Thymus (tissue), 11 donors: Measurements from ENCODE around the gene MUC5B. TPM values are rescaled to one million over a fixed set of nuclear protein-coding genes. Genes with fewer than 3 reads are reported as not detected.

Experiments used
- DNase-seq, 9 donors: peaks; one replicate each; pipeline ENCODE4 v3.0.0-alpha.2; 2013; ENCODE audit warnings: low spot score in 9 of 9, low read depth in 6 of 9, missing footprints in 1 of 9
- H3K27ac ChIP-seq, 2 donors: one replicate each; pipeline ENCODE4 v1.5.1; 2013; ENCODE audit warnings: control low read depth in 1 of 2, low read depth in 1 of 2, low read length in 1 of 2, mild to moderate bottlenecking in 1 of 2, moderate library complexity in 1 of 2
- H3K27me3 ChIP-seq, 2 donors: one replicate each; pipeline ENCODE4 v1.5.1; 2013; ENCODE audit warnings: low read length in 1 of 2; ENCODE audit not compliant: control insufficient read depth in 2 of 2, insufficient read depth in 1 of 2
- H3K36me3 ChIP-seq, 2 donors: one replicate each; pipeline ENCODE4 v1.5.1; 2013; ENCODE audit warnings: low read length in 1 of 2, mild to moderate bottlenecking in 1 of 2, moderate library complexity in 1 of 2; ENCODE audit not compliant: control insufficient read depth in 2 of 2, insufficient read depth in 2 of 2
- H3K4me1 ChIP-seq, 2 donors: one replicate each; pipeline ENCODE4 v1.5.1; 2013; ENCODE audit warnings: low read length in 2 of 2; ENCODE audit not compliant: control insufficient read depth in 2 of 2, insufficient read depth in 2 of 2
- H3K4me3 ChIP-seq, 2 donors: one replicate each; pipeline ENCODE4 v1.5.1; 2013; ENCODE audit warnings: low read length in 2 of 2, control low read depth in 1 of 2, mild to moderate bottlenecking in 1 of 2
- H3K9me3 ChIP-seq, 2 donors: one replicate each; pipeline ENCODE4 v1.5.1; 2013; ENCODE audit warnings: low read length in 1 of 2, mild to moderate bottlenecking in 1 of 2; ENCODE audit not compliant: control insufficient read depth in 2 of 2, insufficient read depth in 1 of 2
- WGBS: extraction: QIAGEN DNeasy Blood & Tissue Kit; methylation state at CpG from one replicate; pipeline ENCODE4 v1.1.7; 2013; 5-methylcytosine and 5-hydroxymethylcytosine counted together
- polyA plus RNA-seq: library from polyadenylated mRNA; stranded (reverse); fragments of 200-250 nt; gene quantifications from one replicate; pipeline ENCODE4 v1.2.3, GENCODE V29; 2013
- total RNA-seq: library from RNA; stranded (reverse); fragments of 120-200 nt; gene quantifications from one replicate; pipeline ENCODE4 v1.2.4, GENCODE V29; 2013
- donor health status: healthy.

MUC5B gene
- total and polyA plus RNA-seq, 2 donors, result under 0.01 to 0.02 TPM

- H3K36me3 ChIP-seq, result peaks cover 47 to 81% of the 10 kb centered on the region in 2 donors
Observed at GRCh38 chr11:1288426-1289151, 65.7 kb downstream of the MUC5B start.

GRCh38 chr11:1289211-1289935 is 66.5 kb downstream of the MUC5B start:
- H3K9me3 ChIP-seq, result peaks cover 0 to 15% of the 10 kb centered on the region in 2 donors
- no peak overlapping the region for H3K4me3 ChIP-seq
- DNase-seq, result no peak
- peaks cover 45 to 77% of the 10 kb centered on the region in 2 donors for H3K36me3 ChIP-seq
- H3K4me1 ChIP-seq, result no peaks in the 10 kb centered on the region
- H3K27ac ChIP-seq, result no peak overlapping the region
- WGBS, result 96% methylated on average over 33 of the region's 33 CpGs
- no peaks in the 10 kb centered on the region for H3K27me3 ChIP-seq

More at GRCh38 chr11:1288426-1289151, 65.7 kb downstream of the MUC5B start:
- Histone ChIP-seq H3K9me3 (peaks cover 0 to 15% of the 10 kb centered on the region in 2 donors), H3K27ac (no peak overlapping the region), H3K4me1 (no peaks in the 10 kb centered on the region), H3K4me3 (no peak overlapping the region), H3K27me3 (no peaks in the 10 kb centered on the region)
- 97% methylated on average over 30 of the region's 30 CpGs for WGBS
- DNase-seq, result no peak

- Histone ChIP-seq H3K4me1 (no peaks in the 10 kb centered on the region), H3K36me3 (peaks cover 44 to 71% of the 10 kb centered on the region in 2 donors), H3K4me3 (no peak overlapping the region), H3K27ac (no peak overlapping the region), H3K27me3 (no peaks in the 10 kb centered on the region), H3K9me3 (peaks cover 0 to 15% of the 10 kb centered on the region in 2 donors)
- DNase-seq, result no peak
- WGBS, result 97% methylated on average over 43 of the region's 43 CpGs
Observed at GRCh38 chr11:1290052-1291040, 67.5 kb downstream of the MUC5B start.

- peaks cover 0 to 15% of the 10 kb centered on the region in 2 donors for H3K9me3 ChIP-seq
- DNase-seq, result no peak
Observed at GRCh38 chr11:1291295-1292017, 68.6 kb downstream of the MUC5B start.

GRCh38 chr11:1292018-1292643 is 69.3 kb downstream of the MUC5B start:
- H3K36me3 ChIP-seq, result peaks cover 34 to 57% of the 10 kb centered on the region in 2 donors
- WGBS, result 97% methylated on average over 10 of the region's 10 CpGs

More at GRCh38 chr11:1291295-1292017, 68.6 kb downstream of the MUC5B start:
- Histone ChIP-seq H3K4me3 (no peak overlapping the region), H3K27ac (no peak overlapping the region), H3K4me1 (no peaks in the 10 kb centered on the region), H3K27me3 (no peaks in the 10 kb centered on the region), H3K36me3 (peaks cover 39 to 63% of the 10 kb centered on the region in 2 donors)
- 98% methylated on average over 46 of the region's 46 CpGs for WGBS

GRCh38 chr11:1292644-1293618 is 70.1 kb downstream of the MUC5B start:
- DNase-seq, result no peak
- WGBS, result 96% methylated on average over 43 of the region's 43 CpGs
- peaks cover 0 to 13% of the 10 kb centered on the region in 2 donors for H3K9me3 ChIP-seq
- no peaks in the 10 kb centered on the region for H3K27me3 ChIP-seq
- H3K4me3 ChIP-seq, result no peak overlapping the region
- H3K27ac ChIP-seq, result no peak overlapping the region
- peaks cover 34 to 62% of the 10 kb centered on the region in 2 donors for H3K36me3 ChIP-seq
- H3K4me1 ChIP-seq, result no peaks in the 10 kb centered on the region

More at GRCh38 chr11:1292018-1292643, 69.3 kb downstream of the MUC5B start:
- DNase-seq, result no peak
- Histone ChIP-seq H3K9me3 (peaks cover 0 to 15% of the 10 kb centered on the region in 2 donors), H3K4me1 (no peaks in the 10 kb centered on the region), H3K4me3 (no peak overlapping the region), H3K27ac (no peak overlapping the region), H3K27me3 (no peaks in the 10 kb centered on the region)

GRCh38 chr11:1293619-1294015 is 70.8 kb downstream of the MUC5B start:
- WGBS, result 95% methylated on average over 13 of the region's 13 CpGs
- peaks cover 28 to 58% of the 10 kb centered on the region in 2 donors for H3K36me3 ChIP-seq
- H3K9me3 ChIP-seq, result peaks cover 0 to 6% of the 10 kb centered on the region in 2 donors
- no peaks in the 10 kb centered on the region for H3K27me3 ChIP-seq
- no peak for DNase-seq
- no peak overlapping the region for H3K4me3 ChIP-seq
- H3K4me1 ChIP-seq, result no peaks in the 10 kb centered on the region
- no peak overlapping the region for H3K27ac ChIP-seq
